Stimulated activated CD4-positive, alpha-beta T cell treated with anti-CD3 and anti-CD28 coated beads, Interleukin-15, amount 100 ng/mL, for 1 hour (primary cell): ENCODE measurements around the gene H2AZ2.
"Not testable (repeated sequence)": the region's sequence is repeated elsewhere in the genome, so short reads cannot be mapped to it uniquely, and the experiment has no call there.

Source experiments
- DNase-seq, 2 donors: peaks; one replicate each; pipeline ENCODE4 v3.0.0-alpha.2; 2020; ENCODE audit warnings: low read depth in 1 of 2, low spot score in 1 of 2

Gene H2AZ2

GRCh38 chr7:44823255-44823781 is 24.6 kb downstream of the H2AZ2 start:
- DNase-seq: no peak

- DNase-seq: no peak
Measured at GRCh38 chr7:44819292-44819691, 28.6 kb downstream of the H2AZ2 start.

GRCh38 chr7:44814919-44815318 is 33.0 kb downstream of the H2AZ2 start:
- no peak for DNase-seq

- no peak for DNase-seq
Measured at GRCh38 chr7:44811571-44811970, 36.3 kb downstream of the H2AZ2 start.

- no peak for DNase-seq
Measured at GRCh38 chr7:44811093-44811492, 36.8 kb downstream of the H2AZ2 start.

GRCh38 chr7:44808914-44809393 is 38.9 kb downstream of the H2AZ2 start:
- DNase-seq: no peak

- DNase-seq: no peak
Measured at GRCh38 chr7:44805950-44806349, 41.9 kb downstream of the H2AZ2 start.

GRCh38 chr7:44803828-44804519 is 43.9 kb downstream of the H2AZ2 start:
- DNase-seq: not testable (repeated sequence)

GRCh38 chr7:44802418-44803025 is 45.4 kb downstream of the H2AZ2 start:
- no peak for DNase-seq

- DNase-seq: no peak
Measured at GRCh38 chr7:44801890-44802289, 46.0 kb downstream of the H2AZ2 start.

- DNase-seq: no peak
Measured at GRCh38 chr7:44799939-44800338, 47.9 kb downstream of the H2AZ2 start.

GRCh38 chr7:44798649-44799305 is 49.1 kb downstream of the H2AZ2 start:
- no peak for DNase-seq

- peak; percentile 65 to 70 for DNase-seq
Measured at GRCh38 chr7:44797329-44798258, 50.3 kb downstream of the H2AZ2 start.

GRCh38 chr7:44796504-44797328 is 51.2 kb downstream of the H2AZ2 start, which contains the start of gene PPIA:
TSS of gene PPIA (plus strand) at chr7:44796681. CDS start at chr7:44796725, 44 bp downstream.
- DNase-seq: peak; percentile 97 to 98

- no peak for DNase-seq
Measured at GRCh38 chr7:44796034-44796503, 51.8 kb downstream of the H2AZ2 start.

GRCh38 chr7:44794331-44794730 is 53.6 kb downstream of the H2AZ2 start:
- DNase-seq: no peak

GRCh38 chr7:44793919-44794318 is 54.0 kb downstream of the H2AZ2 start:
- no peak for DNase-seq

- DNase-seq: no peak
Measured at GRCh38 chr7:44791278-44792219, 56.3 kb downstream of the H2AZ2 start.

- DNase-seq: no peak
Measured at GRCh38 chr7:44789990-44790389, 57.9 kb downstream of the H2AZ2 start.
